ENCODE measurements around the gene CREB5.

Gene CREB5

DNA sequence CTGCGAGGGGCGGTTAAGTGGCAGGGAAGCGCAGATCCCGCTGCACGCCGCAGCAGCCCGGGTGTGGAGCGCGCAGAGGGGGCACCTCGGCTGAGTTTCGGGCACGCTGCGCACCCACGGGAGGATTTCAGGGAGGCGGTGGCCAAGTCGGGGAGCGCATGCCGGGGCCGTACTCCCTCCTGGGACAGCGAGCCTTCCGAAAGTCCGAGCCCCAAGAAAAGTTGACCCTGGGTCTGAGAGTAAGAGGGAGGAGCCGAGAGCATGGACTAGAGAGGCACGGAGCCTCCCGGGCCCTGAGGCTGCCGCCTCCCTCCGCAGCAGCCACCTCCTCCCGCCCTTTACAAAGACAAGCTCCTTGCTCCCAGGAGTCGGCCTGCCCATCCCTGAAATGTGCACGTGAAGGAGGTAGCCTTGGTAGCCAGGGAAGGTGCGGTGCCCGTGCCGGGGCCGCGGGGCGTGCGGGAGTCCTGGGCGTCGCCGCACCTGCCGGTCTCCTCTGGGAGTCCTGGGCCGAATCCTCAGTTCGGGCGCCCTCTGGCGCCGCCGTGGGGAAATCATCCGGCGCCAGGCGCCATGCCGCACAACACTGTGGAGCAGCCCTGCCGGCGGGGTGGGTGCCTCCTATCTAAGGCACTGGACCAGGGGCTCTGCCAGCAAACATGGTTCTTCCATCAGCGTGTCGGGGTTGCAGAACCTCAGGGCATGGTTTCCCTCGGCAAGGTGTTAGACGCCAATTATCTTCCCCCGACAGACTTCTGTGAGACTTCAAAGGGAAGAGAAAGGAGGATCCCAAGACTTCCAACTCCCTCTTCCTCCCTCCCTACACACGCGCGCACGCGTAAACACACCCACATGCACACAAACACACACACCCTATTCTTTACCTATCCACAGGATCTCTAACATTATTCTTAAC, 441.8 kb downstream of the CREB5 start:
- no peak for DNase-seq (ENCODE audit: low read depth in 2 of 2)

DNA sequence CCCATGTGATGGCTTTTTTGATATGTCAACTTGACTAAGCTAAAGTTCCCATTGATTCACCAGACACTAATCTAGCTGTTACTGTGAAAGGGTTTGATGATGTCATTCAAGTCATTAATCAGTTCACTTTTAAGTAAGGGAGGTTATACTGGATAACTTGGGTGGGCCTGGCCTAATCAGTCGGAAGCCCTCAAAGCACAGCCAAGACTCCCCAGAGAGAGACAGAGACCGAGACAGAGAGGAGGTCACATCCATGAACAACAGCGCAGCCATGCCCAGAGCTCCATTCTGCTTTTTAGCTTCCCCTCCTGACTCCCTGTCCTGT, 442.4 kb downstream of the CREB5 start:
- no peak for DNase-seq (ENCODE audit: low read depth in 2 of 2)

DNA sequence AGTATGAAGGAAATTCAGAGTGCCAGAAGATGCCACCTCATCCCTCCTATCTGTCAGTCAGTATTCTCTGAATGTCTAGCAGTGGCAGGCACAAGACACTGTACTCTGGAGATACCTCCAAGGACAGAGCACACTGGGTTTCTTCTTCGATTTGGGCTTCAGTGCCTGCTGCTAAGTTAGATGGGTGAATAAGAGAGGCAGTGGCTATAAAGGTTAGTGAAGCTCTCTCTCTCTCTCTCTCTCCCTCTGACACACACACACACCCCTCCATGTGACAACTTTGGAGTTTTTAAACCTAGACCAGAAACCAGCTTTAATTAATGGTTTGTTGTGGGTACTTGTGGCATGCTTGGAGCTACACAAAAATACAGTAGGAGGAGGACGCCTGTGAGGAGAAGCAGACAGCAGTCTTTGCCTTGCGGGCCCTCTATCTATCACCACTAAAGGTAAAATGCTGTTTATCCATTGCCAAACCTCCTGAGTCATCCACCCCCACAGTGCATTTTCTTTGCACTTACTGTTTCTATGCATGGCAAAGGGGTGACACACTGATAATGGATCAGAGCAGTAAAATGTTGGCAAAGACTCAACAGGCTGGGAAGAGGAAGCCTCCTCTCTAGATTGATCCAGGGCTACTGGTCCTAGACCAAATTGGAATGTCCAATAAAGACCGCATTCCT, 443.4 kb downstream of the CREB5 start:
- peak; percentile 94 to 95 for DNase-seq (ENCODE audit: low read depth in 2 of 2)

DNA sequence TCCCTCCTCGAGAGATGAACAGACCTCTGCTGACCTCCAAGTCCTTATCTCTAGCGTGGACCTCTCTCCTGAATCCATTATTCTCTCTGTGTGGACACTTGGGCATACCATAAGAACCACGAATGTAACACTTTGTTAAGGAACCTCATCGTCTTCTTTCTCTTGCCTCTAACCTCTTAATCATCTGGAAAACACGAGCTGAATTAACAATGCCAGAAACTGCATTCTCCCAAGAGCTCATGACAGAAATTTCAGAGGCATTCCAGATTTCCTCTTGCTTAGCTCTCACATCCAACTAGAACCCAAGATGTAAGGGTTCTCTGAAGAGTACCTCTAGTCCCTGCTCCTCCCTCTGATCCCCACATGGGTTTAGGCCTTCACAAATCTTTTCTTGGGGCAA, 444.3 kb downstream of the CREB5 start:
- DNase-seq (ENCODE audit: low read depth in 2 of 2): no peak

DNA sequence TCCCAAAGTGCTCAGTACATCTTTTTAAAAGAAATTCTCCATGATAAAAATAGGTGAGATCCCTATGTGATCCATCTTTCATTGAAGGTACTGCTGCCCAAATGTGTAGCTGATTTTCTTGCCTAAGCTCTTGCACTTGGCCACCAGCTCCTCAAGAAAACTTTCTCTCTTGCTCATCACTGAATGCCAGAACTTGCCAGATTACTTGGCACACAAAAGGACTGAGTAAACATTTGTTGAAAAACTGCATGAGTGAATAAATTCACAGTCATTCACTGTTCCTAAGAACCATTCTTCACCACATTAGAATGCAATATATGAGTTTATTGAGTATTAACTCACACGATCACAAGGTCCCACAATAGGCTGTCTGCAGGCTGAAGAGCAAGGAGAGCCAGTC, 445.9 kb downstream of the CREB5 start:
- DNase-seq (ENCODE audit: low read depth in 2 of 2): no peak

DNA sequence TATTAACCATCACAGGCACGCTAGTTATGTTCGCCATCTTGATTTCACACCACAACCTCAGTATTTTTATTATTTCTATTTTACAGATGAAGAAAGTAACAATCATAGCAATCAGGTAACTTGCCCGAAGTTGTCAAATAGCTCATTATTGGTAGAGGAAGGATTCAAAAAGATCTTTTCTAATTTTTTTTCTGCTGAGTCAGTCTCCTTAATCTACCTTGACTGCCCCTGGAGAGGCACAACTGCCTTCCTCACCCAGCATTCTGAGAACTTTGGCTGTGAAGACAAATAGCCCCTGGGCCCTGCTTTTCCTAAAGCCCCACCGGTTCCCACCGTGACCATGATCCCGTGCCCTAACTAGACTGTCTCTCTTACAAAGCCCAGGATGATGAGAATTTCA, 446.6 kb downstream of the CREB5 start:
- DNase-seq (ENCODE audit: low read depth in 2 of 2): no peak

DNA sequence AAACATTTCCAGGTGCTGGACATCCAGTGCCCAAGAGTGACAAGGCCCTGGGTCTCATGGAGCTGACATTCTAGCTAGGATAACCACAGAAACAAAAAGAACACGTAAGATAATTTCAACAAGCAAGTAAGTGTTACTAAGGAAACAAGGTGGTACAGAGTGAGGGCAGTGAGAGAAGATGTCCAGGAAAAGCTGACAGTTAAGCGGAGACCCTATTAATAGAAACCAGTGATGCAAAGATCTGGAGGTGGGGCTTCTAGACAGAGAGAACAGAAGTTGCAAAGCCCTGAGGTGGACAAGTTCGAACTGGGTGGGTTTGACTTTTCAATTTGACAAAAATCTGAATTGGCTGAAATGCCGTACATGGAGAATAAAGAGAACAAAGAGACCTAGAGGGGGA, 449.5 kb downstream of the CREB5 start:
- no peak for DNase-seq (ENCODE audit: low read depth in 2 of 2)

DNA sequence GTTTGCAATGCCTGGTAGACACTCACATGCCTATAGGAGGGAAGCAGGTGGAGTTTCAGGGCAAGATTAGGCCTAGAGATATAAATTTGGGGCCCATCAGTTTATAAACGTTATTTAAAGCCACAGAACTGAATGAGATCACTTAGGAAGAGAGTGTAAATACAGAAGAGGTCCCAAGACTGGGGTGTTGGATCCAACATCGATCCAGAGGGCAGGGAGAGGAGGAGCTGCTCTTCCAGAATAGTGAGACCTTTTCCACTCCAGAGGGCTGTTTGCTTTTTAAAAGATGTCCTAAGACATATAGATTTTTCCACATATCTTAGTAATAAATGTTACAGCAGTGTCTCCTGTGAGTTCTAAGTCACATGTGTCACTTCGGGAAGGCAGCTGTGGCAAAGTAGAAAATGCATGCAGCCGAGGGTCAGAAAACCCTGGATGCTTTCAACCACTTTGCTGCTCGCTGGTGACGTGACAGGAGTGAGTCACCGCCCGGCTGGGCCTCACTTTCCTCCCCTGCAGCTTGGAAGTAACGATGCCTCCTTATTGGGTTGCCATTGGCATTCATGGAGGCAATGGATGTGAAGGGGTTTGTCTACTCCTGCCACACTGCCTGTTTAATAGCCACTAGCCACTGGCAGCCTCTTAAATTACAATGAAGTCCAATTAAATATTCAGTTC, 450.4 kb downstream of the CREB5 start:
- no peak for DNase-seq (ENCODE audit: low read depth in 2 of 2)

DNA sequence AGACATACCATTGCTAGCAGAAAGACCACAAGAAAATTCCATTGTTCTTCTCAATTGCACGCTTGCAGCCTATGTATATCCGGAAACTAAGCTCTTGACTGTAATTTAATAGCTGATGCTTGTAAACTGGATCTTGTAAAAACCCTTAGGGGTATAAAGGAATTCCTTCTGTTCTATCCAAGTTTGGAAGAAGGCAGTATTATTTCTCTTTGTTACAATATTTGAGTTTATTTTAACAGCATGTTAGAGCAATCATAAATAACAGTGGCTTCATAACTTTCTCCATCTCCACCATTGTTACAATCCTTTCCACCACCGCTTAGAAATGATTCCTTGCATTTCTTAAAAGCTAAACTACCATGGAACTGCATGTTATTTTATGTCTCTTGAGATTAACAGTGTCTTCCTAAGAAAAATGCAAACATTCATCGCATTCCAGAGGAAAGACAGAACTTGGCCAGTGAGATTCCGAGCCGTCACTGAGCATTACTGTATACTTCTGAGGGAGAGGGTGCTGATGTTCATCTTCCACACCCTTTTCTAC, 453.4 kb downstream of the CREB5 start:
- DNase-seq (ENCODE audit: low read depth in 2 of 2): peak; percentile 64 to 67

DNA sequence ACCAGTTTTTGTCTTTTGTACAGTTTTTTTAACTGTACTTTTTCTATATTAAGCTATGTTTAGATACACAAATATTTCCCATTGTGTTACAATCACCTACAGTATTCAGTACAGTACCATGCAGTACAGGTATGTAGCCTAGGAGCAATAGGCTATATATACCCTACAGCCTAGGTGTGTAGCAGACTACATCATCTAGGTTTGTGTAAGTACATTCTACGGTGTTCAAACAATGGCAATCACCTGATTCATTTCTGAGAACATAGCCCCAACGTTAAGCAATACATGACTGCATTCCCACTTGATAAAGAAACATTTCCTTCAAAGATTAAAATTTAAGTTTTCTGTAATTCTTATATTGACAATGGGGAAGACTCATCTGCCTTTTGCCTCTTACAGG, 456.4 kb downstream of the CREB5 start:
- DNase-seq (ENCODE audit: low read depth in 2 of 2): no peak

DNA sequence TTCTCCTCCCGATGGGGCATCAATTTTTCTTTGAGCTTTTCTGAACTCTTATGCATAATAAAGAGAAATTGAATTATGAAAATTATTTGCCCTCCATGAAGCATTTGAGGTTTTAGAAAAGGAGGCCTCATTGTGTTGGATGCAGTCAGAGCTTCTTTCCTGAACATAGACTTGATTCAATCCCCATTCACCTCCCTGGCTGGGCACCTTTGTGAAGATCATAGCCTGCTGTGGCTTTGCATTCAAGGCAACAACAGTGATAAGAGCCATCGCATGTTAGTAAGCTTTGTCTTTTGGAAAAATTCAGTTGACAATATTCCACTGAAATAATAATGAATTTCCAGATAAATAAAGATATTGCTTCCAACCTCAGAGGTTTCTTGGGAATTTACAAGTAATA, 458.8 kb downstream of the CREB5 start:
- no peak for DNase-seq (ENCODE audit: low read depth in 2 of 2)

DNA sequence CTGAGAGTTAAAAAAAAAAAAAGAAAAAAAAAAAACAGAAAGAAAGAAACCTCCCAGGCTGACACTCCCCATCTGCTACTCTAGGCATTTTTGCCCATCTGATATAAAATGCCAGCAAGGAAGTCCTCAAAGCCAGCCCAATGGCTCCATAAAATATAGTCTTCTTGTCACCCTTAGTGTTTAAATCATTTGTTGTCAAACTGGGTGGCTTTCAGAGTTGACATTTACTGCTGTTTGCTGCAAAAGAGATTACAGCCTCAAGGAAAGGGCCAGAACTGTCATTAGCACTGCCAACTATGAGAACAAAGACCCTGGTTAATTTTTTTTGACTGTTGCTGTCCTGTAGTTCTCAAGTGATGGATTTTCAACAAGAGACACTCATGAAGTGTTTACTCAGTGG, 459.3 kb downstream of the CREB5 start:
- no peak for DNase-seq (ENCODE audit: low read depth in 2 of 2)

DNA sequence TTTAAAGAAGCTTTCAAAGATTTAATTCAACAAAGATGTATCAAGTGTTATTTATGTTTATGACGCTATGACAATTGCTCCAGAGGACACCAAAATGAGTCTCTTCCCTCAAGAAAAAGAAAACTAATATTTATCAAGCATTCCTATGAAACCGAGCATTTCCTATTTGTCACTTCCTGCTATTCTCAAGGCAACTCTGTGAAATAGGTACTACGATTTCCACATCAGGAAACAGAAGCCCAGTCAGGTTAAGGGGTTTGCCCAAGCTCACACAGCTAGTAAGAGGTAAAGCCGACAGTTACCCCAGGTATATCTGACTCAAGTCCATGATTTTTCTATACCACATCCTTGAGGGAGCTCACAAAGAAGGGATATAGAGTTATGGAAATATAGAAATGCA, 459.9 kb downstream of the CREB5 start:
- no peak for DNase-seq (ENCODE audit: low read depth in 2 of 2)

DNA sequence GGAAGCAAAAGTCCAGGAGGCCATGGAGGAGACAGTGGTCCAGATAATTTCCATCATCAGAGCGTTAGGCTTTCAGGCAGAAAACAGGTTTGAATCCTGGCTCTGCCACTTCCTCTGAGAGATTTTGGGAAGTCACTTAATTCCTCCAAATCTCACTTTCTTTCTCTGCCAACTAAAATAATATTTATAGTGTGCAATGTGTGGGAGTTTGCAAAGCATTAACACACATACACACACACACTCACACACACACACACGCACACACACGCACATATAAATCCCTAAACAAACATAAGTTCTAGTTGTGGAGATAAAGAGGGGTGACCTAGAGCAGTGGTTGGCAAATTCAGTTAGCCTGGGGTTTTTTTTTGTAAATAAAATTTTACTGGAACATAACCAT, 461.0 kb downstream of the CREB5 start:
- no peak for DNase-seq (ENCODE audit: low read depth in 2 of 2)

DNA sequence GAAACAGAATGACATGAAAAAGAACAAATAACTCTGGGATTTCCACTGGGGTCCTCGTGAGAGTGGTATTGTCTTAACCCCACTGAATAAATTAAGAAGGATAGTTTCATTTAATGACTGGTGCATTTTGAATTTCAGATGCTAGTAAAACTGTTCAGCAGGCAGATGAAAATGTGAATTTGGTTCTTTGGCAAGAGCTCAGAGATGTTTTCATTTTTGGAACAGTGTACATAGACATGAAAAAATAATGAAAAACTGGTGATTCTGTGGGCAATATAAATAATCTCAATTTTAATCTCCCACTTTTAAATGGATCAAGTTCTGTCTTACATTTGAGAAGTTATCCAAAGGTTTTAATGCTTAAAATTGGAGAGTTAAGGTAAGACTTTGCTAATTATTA, 461.7 kb downstream of the CREB5 start:
- DNase-seq (ENCODE audit: low read depth in 2 of 2): no peak

Measured in fibroblast of skin of left biceps (primary cell).